Hematopoietic multipotent progenitor cell treated with erythropoietin and hydrocortisone succinate and interleukin-3 and kit ligand, for 15 days (in vitro differentiated cells): ENCODE results near the gene SOX6.
"Not testable (repeated sequence)": the region's sequence is repeated elsewhere in the genome, so short reads cannot be mapped to it uniquely, and the experiment has no call there.

Source experiments
- DNase-seq: peaks from one replicate; pipeline ENCODE4 v3.0.0-alpha.2; 2015; ENCODE audit warnings: low spot score

The SOX6 gene

GRCh38 chr11:16095756-16096155, 260.6 kb downstream of the SOX6 start:
- no peak for DNase-seq

GRCh38 chr11:16093889-16094653, 262.3 kb downstream of the SOX6 start:
- DNase-seq: no peak

GRCh38 chr11:16091862-16092261, 264.5 kb downstream of the SOX6 start:
- no peak for DNase-seq

- no peak for DNase-seq
These were observed 266.9 kb downstream of the SOX6 start for GRCh38 chr11:16089481-16089880.

GRCh38 chr11:16088774-16089173, 267.6 kb downstream of the SOX6 start:
- DNase-seq: no peak

- no peak for DNase-seq
These were observed 268.5 kb downstream of the SOX6 start for GRCh38 chr11:16087886-16088285.

GRCh38 chr11:16086229-16086819, 270.0 kb downstream of the SOX6 start:
- no peak for DNase-seq

GRCh38 chr11:16082095-16083055, 274.0 kb downstream of the SOX6 start:
- no peak for DNase-seq

- DNase-seq: no peak
These were observed 274.8 kb downstream of the SOX6 start for GRCh38 chr11:16081382-16082094.

GRCh38 chr11:16080688-16081381, 275.5 kb downstream of the SOX6 start:
- DNase-seq: no peak

GRCh38 chr11:16078936-16079335, 277.4 kb downstream of the SOX6 start:
- no peak for DNase-seq

- DNase-seq: no peak
These were observed 285.8 kb downstream of the SOX6 start for GRCh38 chr11:16070573-16070972.

GRCh38 chr11:16067268-16067667, 289.1 kb downstream of the SOX6 start:
- DNase-seq: not testable (repeated sequence)

GRCh38 chr11:16059332-16059731, 297.0 kb downstream of the SOX6 start:
- DNase-seq: no peak

- no peak for DNase-seq
These were observed 297.7 kb downstream of the SOX6 start for GRCh38 chr11:16058671-16059070.

- DNase-seq: no peak
These were observed 303.6 kb downstream of the SOX6 start for GRCh38 chr11:16052750-16053149.

GRCh38 chr11:16049611-16050010, 306.7 kb downstream of the SOX6 start:
- DNase-seq: no peak

- DNase-seq: no peak
These were observed 309.3 kb downstream of the SOX6 start for GRCh38 chr11:16047073-16047472.

GRCh38 chr11:16043617-16044016, 312.7 kb downstream of the SOX6 start:
- DNase-seq: no peak

GRCh38 chr11:16041207-16041606, 315.1 kb downstream of the SOX6 start:
- DNase-seq: no peak

GRCh38 chr11:16040151-16040550, 316.2 kb downstream of the SOX6 start:
- no peak for DNase-seq
